ENCODE measurements around the gene PCGF1. TPM values are rescaled to one million over a fixed set of nuclear protein-coding genes. Genes with fewer than 3 reads are reported as not detected.

Gene PCGF1
- total and polyA plus RNA-seq, 2 experiments from 2014 or later, result 10.9 to 13.4 TPM

DNA sequence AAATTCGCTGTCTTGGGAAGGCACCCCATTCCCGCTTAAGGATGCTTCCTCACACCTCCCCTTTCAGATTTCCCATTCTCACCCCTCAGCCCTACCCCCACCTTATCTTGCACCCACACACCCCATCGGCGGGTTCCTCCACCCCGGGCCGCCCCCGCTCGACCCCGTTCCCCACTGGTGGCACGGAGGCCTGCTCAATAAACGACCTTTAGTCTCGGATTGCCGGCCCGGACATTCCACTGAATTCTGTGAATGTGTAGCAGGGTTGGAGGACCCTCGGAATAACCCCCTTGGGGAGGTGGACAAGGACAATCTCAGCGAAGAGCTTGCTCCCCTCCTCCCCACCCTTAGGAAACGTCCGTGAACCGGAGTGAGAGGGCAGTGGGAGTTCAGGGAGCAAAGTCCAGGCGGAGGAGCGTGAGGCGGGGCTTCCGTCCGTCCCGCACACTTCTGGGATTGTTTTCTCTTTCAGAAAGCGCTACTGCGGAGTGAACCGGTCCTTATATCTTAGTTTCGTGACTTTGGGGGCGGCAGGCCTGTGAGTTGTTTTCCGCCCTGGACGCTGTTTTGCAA, 5.3 kb downstream of the PCGF1 start:
- no peak for ATAC-seq
- TF ChIP-seq EZH2 (IDR thresholded peaks at IDR 0.05; ENCODE audit: low read depth, unreplicated experiment) (peak; percentile 97), EZH2phosphoT487 (IDR thresholded peaks at IDR 0.05; ENCODE audit: unreplicated experiment) (peak; percentile 78)
- TF ChIP-seq, protein P1, sequence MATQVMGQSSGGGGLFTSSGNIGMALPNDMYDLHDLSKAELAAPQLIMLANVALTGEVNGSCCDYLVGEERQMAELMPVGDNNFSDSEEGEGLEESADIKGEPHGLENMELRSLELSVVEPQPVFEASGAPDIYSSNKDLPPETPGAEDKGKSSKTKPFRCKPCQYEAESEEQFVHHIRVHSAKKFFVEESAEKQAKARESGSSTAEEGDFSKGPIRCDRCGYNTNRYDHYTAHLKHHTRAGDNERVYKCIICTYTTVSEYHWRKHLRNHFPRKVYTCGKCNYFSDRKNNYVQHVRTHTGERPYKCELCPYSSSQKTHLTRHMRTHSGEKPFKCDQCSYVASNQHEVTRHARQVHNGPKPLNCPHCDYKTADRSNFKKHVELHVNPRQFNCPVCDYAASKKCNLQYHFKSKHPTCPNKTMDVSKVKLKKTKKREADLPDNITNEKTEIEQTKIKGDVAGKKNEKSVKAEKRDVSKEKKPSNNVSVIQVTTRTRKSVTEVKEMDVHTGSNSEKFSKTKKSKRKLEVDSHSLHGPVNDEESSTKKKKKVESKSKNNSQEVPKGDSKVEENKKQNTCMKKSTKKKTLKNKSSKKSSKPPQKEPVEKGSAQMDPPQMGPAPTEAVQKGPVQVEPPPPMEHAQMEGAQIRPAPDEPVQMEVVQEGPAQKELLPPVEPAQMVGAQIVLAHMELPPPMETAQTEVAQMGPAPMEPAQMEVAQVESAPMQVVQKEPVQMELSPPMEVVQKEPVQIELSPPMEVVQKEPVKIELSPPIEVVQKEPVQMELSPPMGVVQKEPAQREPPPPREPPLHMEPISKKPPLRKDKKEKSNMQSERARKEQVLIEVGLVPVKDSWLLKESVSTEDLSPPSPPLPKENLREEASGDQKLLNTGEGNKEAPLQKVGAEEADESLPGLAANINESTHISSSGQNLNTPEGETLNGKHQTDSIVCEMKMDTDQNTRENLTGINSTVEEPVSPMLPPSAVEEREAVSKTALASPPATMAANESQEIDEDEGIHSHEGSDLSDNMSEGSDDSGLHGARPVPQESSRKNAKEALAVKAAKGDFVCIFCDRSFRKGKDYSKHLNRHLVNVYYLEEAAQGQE (IDR thresholded peaks at IDR 0.05; ENCODE audit: unreplicated experiment), result no peak
- peak overlapping the region; percentile 86 for H3K4me3 Mint-ChIP-seq
- peaks cover 98% of the 10 kb centered on the region for H3K27me3 ChIP-seq (ENCODE audit: insufficient read depth)
- H3K4me2 ChIP-seq, result peak overlapping the region; percentile 95
- H3K4me1 ChIP-seq (ENCODE audit: insufficient read depth), result peaks cover 56% of the 10 kb centered on the region
- H3K27ac Mint-ChIP-seq, result no peak overlapping the region
- H3K4me3 ChIP-seq, result peak overlapping the region; percentile 71
- peaks cover 61% of the 10 kb centered on the region for H3K4me1 Mint-ChIP-seq
- H3K27me3 Mint-ChIP-seq (ENCODE audit: insufficient read depth, low read depth, poor library complexity), result peaks cover 99% of the 10 kb centered on the region
- H4K20me1 ChIP-seq (replicated peaks; ENCODE audit: insufficient read depth), result peaks cover 11% of the 10 kb centered on the region
- no peaks in the 10 kb centered on the region for H3K9me3 Mint-ChIP-seq
- H3K27ac ChIP-seq (ENCODE audit: low read depth), result no peak overlapping the region
- DNase-seq (ENCODE audit: low spot score), result no peak
- no peaks in the 10 kb centered on the region for H3K9me2 ChIP-seq (ENCODE audit: insufficient read depth)
- peaks cover 8% of the 10 kb centered on the region for H3K79me2 ChIP-seq (replicated peaks; ENCODE audit: insufficient read depth)
- peaks cover 28% of the 10 kb centered on the region for H3K36me3 Mint-ChIP-seq (ENCODE audit: low read depth)
- H2AFZ ChIP-seq, result peak overlapping the region; percentile 96
- H3F3A ChIP-seq (replicated peaks; ENCODE audit: low read depth), result peaks cover 41% of the 10 kb centered on the region
- H3K36me3 ChIP-seq (ENCODE audit: insufficient read depth), result peaks cover 7% of the 10 kb centered on the region; the same call in 1 of the 2 replicates

DNA sequence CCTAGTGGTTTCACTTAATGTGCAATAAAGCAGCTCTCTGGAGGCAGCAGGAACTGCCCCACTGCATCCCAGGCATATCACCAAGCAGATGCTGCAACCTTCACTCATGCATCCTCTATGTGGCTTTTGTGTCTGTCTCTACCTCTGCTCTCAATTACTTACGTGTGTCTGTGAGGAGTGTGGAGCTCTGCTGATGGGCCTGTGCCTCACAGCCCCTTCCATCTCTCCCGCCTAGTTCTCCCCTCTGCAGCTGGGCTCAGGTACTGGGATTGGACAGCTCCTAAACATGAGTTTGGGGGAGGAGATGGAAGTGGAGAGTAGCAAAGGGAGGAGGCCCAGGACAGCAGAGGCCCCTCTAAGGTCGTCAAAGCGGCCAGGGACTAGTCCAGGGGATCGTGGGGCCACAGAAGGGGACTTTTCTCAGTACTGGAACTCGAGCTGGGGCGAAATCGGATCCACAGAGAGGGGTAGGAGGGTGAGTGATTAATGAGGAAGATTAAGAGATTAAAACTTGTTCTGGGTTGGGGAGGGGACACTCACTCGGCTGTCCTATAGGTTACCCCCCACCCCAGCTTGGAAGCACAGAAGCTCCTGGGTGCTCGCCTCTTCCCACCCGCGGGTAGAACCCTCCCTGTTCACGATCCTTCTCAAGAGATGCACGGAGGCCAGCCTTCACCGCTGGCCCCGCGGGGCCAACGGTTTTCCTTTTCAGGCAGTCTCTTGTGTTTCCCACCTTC, 6.0 kb downstream of the PCGF1 start:
- DNase-seq (ENCODE audit: low spot score), result peak; percentile 55
- H3K27me3 ChIP-seq (ENCODE audit: insufficient read depth), result peaks cover 100% of the 10 kb centered on the region
- peaks cover 7% of the 10 kb centered on the region; the same call in 1 of the 2 replicates for H3K36me3 ChIP-seq (ENCODE audit: insufficient read depth)
- peak overlapping the region; percentile 71 for H3K4me3 ChIP-seq
- no peak overlapping the region for H3K27ac Mint-ChIP-seq
- ATAC-seq, result no peak
- peak overlapping the region; percentile 96; the same call in 1 of the 2 replicates for H2AFZ ChIP-seq
- H3K79me2 ChIP-seq (replicated peaks; ENCODE audit: insufficient read depth), result peaks cover 5% of the 10 kb centered on the region
- H3F3A ChIP-seq (replicated peaks; ENCODE audit: low read depth), result peaks cover 43% of the 10 kb centered on the region
- H3K4me3 Mint-ChIP-seq, result peak overlapping the region; percentile 86
- H3K9me3 Mint-ChIP-seq, result no peaks in the 10 kb centered on the region
- H3K4me2 ChIP-seq, result peak overlapping the region; percentile 95
- peaks cover 55% of the 10 kb centered on the region for H3K4me1 Mint-ChIP-seq
- H3K9me2 ChIP-seq (ENCODE audit: insufficient read depth), result no peaks in the 10 kb centered on the region
- peaks cover 99% of the 10 kb centered on the region for H3K27me3 Mint-ChIP-seq (ENCODE audit: insufficient read depth, low read depth, poor library complexity)
- TF ChIP-seq, protein P1 (IDR thresholded peaks at IDR 0.05; ENCODE audit: unreplicated experiment), result peak; percentile 52
- TF ChIP-seq NANOG (IDR thresholded peaks at IDR 0.05; ENCODE audit: borderline replicate concordance) (no peak), EZH2 (IDR thresholded peaks at IDR 0.05; ENCODE audit: low read depth, unreplicated experiment) (peak; percentile 83)
- H3K4me1 ChIP-seq (ENCODE audit: insufficient read depth), result peaks cover 52% of the 10 kb centered on the region
- peaks cover 22% of the 10 kb centered on the region for H3K36me3 Mint-ChIP-seq (ENCODE audit: low read depth)
- H4K20me1 ChIP-seq (replicated peaks; ENCODE audit: insufficient read depth), result peaks cover 11% of the 10 kb centered on the region
- no peak overlapping the region for H3K27ac ChIP-seq (ENCODE audit: low read depth)
